Endodermal cell (in vitro differentiated cells): Measurements from ENCODE around the gene BUB3. TPM values are rescaled to one million over a fixed set of nuclear protein-coding genes. Genes with fewer than 3 reads are reported as not detected.

Source experiments
- DNase-seq: peaks from one replicate; pipeline ENCODE4 v3.0.0-alpha.2; 2017
- H3K27ac ChIP-seq: 2 replicates; pipeline ENCODE4 v1.5.1; 2013; ENCODE audit warnings: mild to moderate bottlenecking, low read depth, low read length, moderate library complexity
- H3K27me3 ChIP-seq: 2 replicates; pipeline ENCODE4 v1.6.1; 2013; ENCODE audit warnings: mild to moderate bottlenecking, low read length, moderate library complexity; ENCODE audit not compliant: insufficient read depth, control insufficient read depth, poor library complexity, severe bottlenecking
- H3K36me3 ChIP-seq: 2 replicates; pipeline ENCODE4 v1.7.0; 2013; ENCODE audit warnings: mild to moderate bottlenecking, low read length, moderate library complexity; ENCODE audit not compliant: control insufficient read depth, insufficient read depth
- H3K4me1 ChIP-seq: one replicate; pipeline ENCODE4 v1.7.0; 2013; ENCODE audit warnings: low read length; ENCODE audit not compliant: control insufficient read depth, insufficient read depth
- H3K4me3 ChIP-seq: 2 replicates; pipeline ENCODE4 v1.5.1; 2013; ENCODE audit warnings: mild to moderate bottlenecking, low read length, moderate library complexity
- H3K9ac ChIP-seq: 2 replicates; pipeline ENCODE4 v1.6.1; 2013; ENCODE audit warnings: mild to moderate bottlenecking, low read length, moderate library complexity; ENCODE audit not compliant: poor library complexity, severe bottlenecking; ENCODE audit errors: extremely low read depth
- H3K9me3 ChIP-seq: 2 replicates; pipeline ENCODE4 v1.6.1; 2013; ENCODE audit warnings: mild to moderate bottlenecking, low read length, moderate library complexity; ENCODE audit not compliant: control insufficient read depth
- H3K27ac Mint-ChIP-seq: 2 replicates; pipeline ENCODE4 v1.8.0; 2020; ENCODE audit warnings: mixed read lengths
- H3K27me3 Mint-ChIP-seq: 2 replicates; pipeline ENCODE4 v1.8.0; 2021; ENCODE audit warnings: mild to moderate bottlenecking, mixed read lengths; ENCODE audit not compliant: insufficient read depth
- H3K36me3 Mint-ChIP-seq: 2 replicates; pipeline ENCODE4 v1.8.0; 2020; ENCODE audit warnings: low read depth, mixed read lengths
- H3K4me1 Mint-ChIP-seq: 2 replicates; pipeline ENCODE4 v1.8.0; 2020; ENCODE audit warnings: mixed read lengths
- H3K4me3 Mint-ChIP-seq: 2 replicates; pipeline ENCODE4 v1.8.0; 2020; ENCODE audit warnings: mild to moderate bottlenecking, moderate library complexity, mixed read lengths
- H3K9me3 Mint-ChIP-seq: 2 replicates; pipeline ENCODE4 v1.8.0; 2020; ENCODE audit warnings: mild to moderate bottlenecking, mixed read lengths
- CTCF ChIP-seq: fragments of 200-600 bp; sonication (generic); conservative IDR thresholded peaks from 2 replicates; pipeline ENCODE4 v1.5.0; 2021; ENCODE audit warnings: antibody characterized with exemption, mild to moderate bottlenecking
- WGBS, 2 experiments: methylation state at CpG; one replicate each; pipeline versions ENCODE4 v1.1.5 to v1.1.7; 2013; ENCODE audit warnings: missing lambda C conversion rate in 2 of 2, mixed read lengths in 1 of 2; ENCODE audit not compliant: insufficient coverage in 1 of 2, insufficient read length in 1 of 2; 5-methylcytosine and 5-hydroxymethylcytosine counted together
- total RNA-seq, 2 donors: library from RNA; stranded (reverse); fragmentation: NEBNext Ultra II Directional in 1 of 2; extraction: Animal tissue kit (Norgen Biotek cat#: 25700) in 1 of 2; gene quantifications; 2 replicates in 1 of 2; 3 replicates in 1 of 2; pipeline ENCODE4 v1.2.1, GENCODE V29; 2021

Gene BUB3
- total RNA-seq, 2 donors from 2014 or later = 113 to 130 TPM

- no peaks in the 10 kb centered on the region for H3K9me3 Mint-ChIP-seq
Measured at GRCh38 chr10:123150271-123150985, 3.8 kb upstream of the BUB3 start.

DNA sequence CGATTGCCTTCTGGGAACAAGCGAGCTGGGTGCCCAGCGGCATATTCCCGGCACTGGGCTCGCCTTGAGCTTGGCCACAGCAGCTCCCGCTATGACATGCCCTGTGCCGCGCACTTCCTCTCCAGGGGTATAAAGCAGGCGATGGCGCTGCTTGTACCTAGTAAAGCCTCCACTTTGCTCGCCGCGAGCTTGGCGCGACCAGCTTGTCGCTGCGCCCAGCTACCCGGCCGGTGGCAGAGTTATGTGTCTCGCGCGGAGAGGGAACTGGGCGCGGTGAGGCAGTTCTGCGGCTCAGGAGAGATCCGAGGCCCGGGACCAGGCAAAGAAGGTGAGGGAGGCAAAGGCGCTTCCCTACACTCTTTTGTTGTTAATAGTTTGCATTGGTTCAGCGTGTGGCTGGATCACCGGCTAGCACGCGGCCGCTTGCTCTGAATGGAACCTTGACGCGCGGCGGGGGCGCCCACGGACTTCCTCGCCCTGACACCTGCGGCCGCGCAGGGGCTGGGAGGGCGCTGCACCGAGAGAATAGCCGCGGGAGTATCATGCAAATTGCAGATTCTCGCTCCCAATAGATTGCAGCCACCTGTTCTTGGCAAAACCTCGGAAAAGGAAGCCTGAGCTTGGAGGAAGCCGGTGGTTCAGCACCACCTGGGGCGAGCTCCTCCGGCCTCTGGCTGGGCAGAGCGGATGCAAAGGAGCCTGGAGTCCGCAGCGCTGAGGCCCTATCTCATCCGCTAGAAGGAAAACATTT is 3.0 kb upstream of the BUB3 start:
- peaks cover 74% of the 10 kb centered on the region for H3K27me3 Mint-ChIP-seq
- DNase-seq = peak; percentile 86
- H3K36me3 Mint-ChIP-seq = peaks cover 8% of the 10 kb centered on the region
- Histone ChIP-seq H3K4me1 (peaks cover 3% of the 10 kb centered on the region), H3K27me3 (peaks cover 75% of the 10 kb centered on the region), H3K4me3 (peak overlapping the region; percentile 71), H3K36me3 (peaks cover 12% of the 10 kb centered on the region), H3K9ac (no peak overlapping the region), H3K9me3 (no peaks in the 10 kb centered on the region), H3K27ac (no peak overlapping the region)
- no peak overlapping the region for H3K27ac Mint-ChIP-seq
- TF ChIP-seq CTCF = no peak
- no peaks in the 10 kb centered on the region for H3K9me3 Mint-ChIP-seq
- peaks cover 19% of the 10 kb centered on the region for H3K4me1 Mint-ChIP-seq
- WGBS, 2 experiments = 1% methylated on average over 20 to 56 of the region's 56 CpGs
- H3K4me3 Mint-ChIP-seq = peak overlapping the region; percentile 59

More at GRCh38 chr10:123150271-123150985, 3.8 kb upstream of the BUB3 start:
- no peak for DNase-seq
- H3K9me3 ChIP-seq = no peaks in the 10 kb centered on the region
- Mint-ChIP-seq H3K27me3 (peaks cover 82% of the 10 kb centered on the region), H3K27ac (no peak overlapping the region), H3K36me3 (peaks cover 2% of the 10 kb centered on the region), H3K4me3 (peak overlapping the region; percentile 59), H3K4me1 (peaks cover 24% of the 10 kb centered on the region)
- WGBS, 2 experiments = 6 to 12% methylated on average over 4 to 33 of the region's 34 CpGs
- peaks cover 3% of the 10 kb centered on the region for H3K4me1 ChIP-seq
- peaks cover 82% of the 10 kb centered on the region for H3K27me3 ChIP-seq
- H3K36me3 ChIP-seq = peaks cover 4% of the 10 kb centered on the region
- TF ChIP-seq CTCF = no peak
- H3K9ac ChIP-seq = no peak overlapping the region
- no peak overlapping the region for H3K27ac ChIP-seq
- H3K4me3 ChIP-seq = peak overlapping the region; percentile 73

- H3K27ac Mint-ChIP-seq = no peak overlapping the region
- peaks cover 17% of the 10 kb centered on the region for H3K36me3 ChIP-seq
- DNase-seq = no peak
- peaks cover 3% of the 10 kb centered on the region for H3K4me1 ChIP-seq
- H3K4me1 Mint-ChIP-seq = peaks cover 18% of the 10 kb centered on the region
- peaks cover 14% of the 10 kb centered on the region for H3K36me3 Mint-ChIP-seq
- no peaks in the 10 kb centered on the region for H3K9me3 ChIP-seq
- H3K27me3 Mint-ChIP-seq = peaks cover 70% of the 10 kb centered on the region
- peak overlapping the region; percentile 71 for H3K4me3 ChIP-seq
- no peak overlapping the region for H3K27ac ChIP-seq
- peak overlapping the region; percentile 59 for H3K4me3 Mint-ChIP-seq
- peaks cover 69% of the 10 kb centered on the region for H3K27me3 ChIP-seq
- 37 to 44% methylated on average over 5 to 6 of the region's 7 CpGs for WGBS, 2 experiments
- H3K9ac ChIP-seq = no peak overlapping the region
- H3K9me3 Mint-ChIP-seq = no peaks in the 10 kb centered on the region
- no peak for TF ChIP-seq CTCF
Measured at GRCh38 chr10:123151737-123152135, 2.5 kb upstream of the BUB3 start.
